Fibroblast of villous mesenchyme (primary cell): ENCODE data around the gene TMEM151B. TPM values are rescaled to one million over a fixed set of nuclear protein-coding genes. Genes with fewer than 3 reads are reported as not detected.
"Not testable (repeated sequence)": the region's sequence is repeated elsewhere in the genome, so short reads cannot be mapped to it uniquely, and the experiment has no call there.

Experiments
- DNase-seq: peaks from one replicate; pipeline ENCODE4 v3.0.0-alpha.2; 2010; ENCODE audit warnings: low read depth
- H3K4me3 ChIP-seq: 2 replicates; pipeline ENCODE4 v1.5.1; 2011; ENCODE audit warnings: low read depth, mild to moderate bottlenecking, low read length
- total RNA-seq: library from RNA; depleted of rRNA; stranded (reverse); fragments of >200 nt; gene quantifications from 2 replicates; pipeline ENCODE4 v1.2.3, GENCODE V29; 2012
- TF ChIP-seq, protein P1 (sequence below): IDR thresholded peaks from 2 replicates; pipeline ENCODE4 v1.5.1; 2012; ENCODE audit warnings: low read depth, mild to moderate bottlenecking, low read length; ENCODE audit not compliant: insufficient read depth

TMEM151B gene
- total RNA-seq, 1 donor, result not detected

GRCh38 chr6:44228433-44228832 is 41.8 kb upstream of the TMEM151B start:
- H3K4me3 ChIP-seq, result no peak overlapping the region
- no peak for DNase-seq
- TF ChIP-seq, protein P1, sequence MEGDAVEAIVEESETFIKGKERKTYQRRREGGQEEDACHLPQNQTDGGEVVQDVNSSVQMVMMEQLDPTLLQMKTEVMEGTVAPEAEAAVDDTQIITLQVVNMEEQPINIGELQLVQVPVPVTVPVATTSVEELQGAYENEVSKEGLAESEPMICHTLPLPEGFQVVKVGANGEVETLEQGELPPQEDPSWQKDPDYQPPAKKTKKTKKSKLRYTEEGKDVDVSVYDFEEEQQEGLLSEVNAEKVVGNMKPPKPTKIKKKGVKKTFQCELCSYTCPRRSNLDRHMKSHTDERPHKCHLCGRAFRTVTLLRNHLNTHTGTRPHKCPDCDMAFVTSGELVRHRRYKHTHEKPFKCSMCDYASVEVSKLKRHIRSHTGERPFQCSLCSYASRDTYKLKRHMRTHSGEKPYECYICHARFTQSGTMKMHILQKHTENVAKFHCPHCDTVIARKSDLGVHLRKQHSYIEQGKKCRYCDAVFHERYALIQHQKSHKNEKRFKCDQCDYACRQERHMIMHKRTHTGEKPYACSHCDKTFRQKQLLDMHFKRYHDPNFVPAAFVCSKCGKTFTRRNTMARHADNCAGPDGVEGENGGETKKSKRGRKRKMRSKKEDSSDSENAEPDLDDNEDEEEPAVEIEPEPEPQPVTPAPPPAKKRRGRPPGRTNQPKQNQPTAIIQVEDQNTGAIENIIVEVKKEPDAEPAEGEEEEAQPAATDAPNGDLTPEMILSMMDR, result no peak

GRCh38 chr6:44228836-44229235 is 41.4 kb upstream of the TMEM151B start:
- TF ChIP-seq, protein P1, result no peak
- no peak overlapping the region for H3K4me3 ChIP-seq
- no peak for DNase-seq

DNA sequence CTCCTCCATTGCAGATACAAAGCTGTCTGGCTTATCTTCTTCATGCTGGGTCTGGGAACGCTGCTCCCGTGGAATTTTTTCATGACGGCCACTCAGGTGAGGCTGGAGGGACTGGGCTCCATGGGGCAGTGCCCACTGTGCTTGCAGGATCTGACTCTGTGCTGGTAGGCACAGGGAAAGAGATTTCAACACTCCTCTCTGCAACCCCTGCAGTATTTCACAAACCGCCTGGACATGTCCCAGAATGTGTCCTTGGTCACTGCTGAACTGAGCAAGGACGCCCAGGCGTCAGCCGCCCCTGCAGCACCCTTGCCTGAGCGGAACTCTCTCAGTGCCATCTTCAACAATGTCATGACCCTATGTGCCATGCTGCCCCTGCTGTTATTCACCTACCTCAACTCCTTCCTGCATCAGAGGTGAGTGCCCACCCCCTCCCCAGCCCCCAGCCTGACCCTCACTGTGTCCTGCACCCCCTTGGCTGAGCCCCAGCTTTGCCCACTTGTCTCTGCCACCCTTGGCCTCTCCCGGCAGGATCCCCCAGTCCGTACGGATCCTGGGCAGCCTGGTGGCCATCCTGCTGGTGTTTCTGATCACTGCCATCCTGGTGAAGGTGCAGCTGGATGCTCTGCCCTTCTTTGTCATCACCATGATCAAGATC is 40.7 kb upstream of the TMEM151B start:
- TF ChIP-seq, protein P1, result no peak
- no peak for DNase-seq
- no peak overlapping the region for H3K4me3 ChIP-seq

DNA sequence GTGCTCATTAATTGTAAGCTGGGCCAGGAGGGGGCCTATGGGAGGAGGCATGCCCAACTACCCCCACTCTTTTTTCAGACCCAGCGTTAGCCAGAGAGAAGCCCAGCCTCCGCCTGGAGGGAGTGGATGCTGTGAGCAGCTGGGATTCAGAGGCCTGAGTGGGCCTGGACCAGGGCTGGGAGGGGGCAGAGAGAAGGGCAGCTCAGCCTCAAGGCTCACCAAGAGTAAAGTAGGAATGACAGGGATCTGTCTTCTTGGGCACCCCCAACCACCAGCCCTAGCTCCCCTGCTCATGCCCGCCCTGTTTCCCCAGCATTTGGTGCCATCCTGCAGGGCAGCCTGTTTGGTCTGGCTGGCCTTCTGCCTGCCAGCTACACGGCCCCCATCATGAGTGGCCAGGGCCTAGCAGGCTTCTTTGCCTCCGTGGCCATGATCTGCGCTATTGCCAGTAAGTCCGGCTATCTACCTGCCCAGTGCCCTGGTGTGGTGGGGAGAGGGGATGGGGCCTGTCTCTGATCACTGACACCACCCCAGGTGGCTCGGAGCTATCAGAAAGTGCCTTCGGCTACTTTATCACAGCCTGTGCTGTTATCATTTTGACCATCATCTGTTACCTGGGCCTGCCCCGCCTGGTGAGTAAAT is 40.1 kb upstream of the TMEM151B start:
- DNase-seq, result no peak

GRCh38 chr6:44231426-44231825 is 38.8 kb upstream of the TMEM151B start:
- H3K4me3 ChIP-seq, DNase-seq: not testable (repeated sequence)

More for the DNA sequence above, 40.1 kb upstream of the TMEM151B start:
- no peak overlapping the region for H3K4me3 ChIP-seq
- TF ChIP-seq, protein P1, result no peak

GRCh38 chr6:44232676-44233566 is 37.3 kb upstream of the TMEM151B start:
- TF ChIP-seq, protein P1, result no peak
- H3K4me3 ChIP-seq, result no peak overlapping the region
- DNase-seq, result no peak

DNA sequence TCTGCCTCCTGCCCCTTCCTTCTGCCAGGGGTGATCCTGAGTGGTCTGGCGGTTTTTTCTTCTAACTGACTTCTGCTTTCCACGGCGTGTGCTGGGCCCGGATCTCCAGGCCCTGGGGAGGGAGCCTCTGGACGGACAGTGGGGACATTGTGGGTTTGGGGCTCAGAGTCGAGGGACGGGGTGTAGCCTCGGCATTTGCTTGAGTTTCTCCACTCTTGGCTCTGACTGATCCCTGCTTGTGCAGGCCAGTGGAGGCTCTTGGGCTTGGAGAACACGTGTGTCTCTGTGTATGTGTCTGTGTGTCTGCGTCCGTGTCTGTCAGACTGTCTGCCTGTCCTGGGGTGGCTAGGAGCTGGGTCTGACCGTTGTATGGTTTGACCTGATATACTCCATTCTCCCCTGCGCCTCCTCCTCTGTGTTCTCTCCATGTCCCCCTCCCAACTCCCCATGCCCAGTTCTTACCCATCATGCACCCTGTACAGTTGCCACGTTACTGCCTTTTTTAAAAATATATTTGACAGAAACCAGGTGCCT is 36.6 kb upstream of the TMEM151B start:
- DNase-seq, result no peak
- TF ChIP-seq, protein P1, result no peak

More for the DNA sequence above, 36.6 kb upstream of the TMEM151B start:
- H3K4me3 ChIP-seq, result no peak overlapping the region
